HG02852 (cell line): Measurements from ENCODE around the gene WDR3.
"Not testable (repeated sequence)": the region's sequence is repeated elsewhere in the genome, so short reads cannot be mapped to it uniquely, and the experiment has no call there.

Source experiments
- ATAC-seq: cut with Tn5 transposase; IDR thresholded peaks from one replicate; pipeline ENCODE4 v1.9.1; 2021; ENCODE audit warnings: mild to moderate bottlenecking, moderate library complexity; ENCODE audit not compliant: unreplicated experiment

Gene WDR3

GRCh38 chr1:117929343-117930172 is at the start of gene WDR3, which contains the start of gene GDAP2:
Gene WDR3 (plus strand): TSS chr1:117929739. CDS start chr1:117933320, 3,581 bp downstream.
Gene GDAP2 (minus strand): TSS chr1:117929621. CDS start chr1:117920357, 9,264 bp downstream.
- peak; percentile 95 for ATAC-seq

DNA sequence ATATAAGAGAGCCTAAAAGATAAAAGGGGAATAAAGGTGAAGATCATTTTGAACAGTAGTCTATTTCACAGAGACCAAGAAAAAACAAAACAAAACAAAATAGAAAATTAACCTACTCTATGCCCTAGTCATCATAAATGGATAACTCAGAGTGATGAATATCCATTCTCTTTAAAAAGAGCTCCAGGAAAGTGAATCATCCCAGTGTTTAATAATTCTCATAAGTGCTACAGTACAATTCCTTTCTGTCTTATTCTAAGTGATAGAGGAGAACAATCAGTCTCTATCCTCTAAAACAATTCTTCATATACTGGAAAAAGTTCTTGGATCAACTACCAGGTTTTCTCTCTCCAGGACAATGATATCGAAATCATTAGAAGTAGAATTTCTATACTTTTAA is 45.9 kb upstream of the WDR3 start:
- ATAC-seq, result no peak

DNA sequence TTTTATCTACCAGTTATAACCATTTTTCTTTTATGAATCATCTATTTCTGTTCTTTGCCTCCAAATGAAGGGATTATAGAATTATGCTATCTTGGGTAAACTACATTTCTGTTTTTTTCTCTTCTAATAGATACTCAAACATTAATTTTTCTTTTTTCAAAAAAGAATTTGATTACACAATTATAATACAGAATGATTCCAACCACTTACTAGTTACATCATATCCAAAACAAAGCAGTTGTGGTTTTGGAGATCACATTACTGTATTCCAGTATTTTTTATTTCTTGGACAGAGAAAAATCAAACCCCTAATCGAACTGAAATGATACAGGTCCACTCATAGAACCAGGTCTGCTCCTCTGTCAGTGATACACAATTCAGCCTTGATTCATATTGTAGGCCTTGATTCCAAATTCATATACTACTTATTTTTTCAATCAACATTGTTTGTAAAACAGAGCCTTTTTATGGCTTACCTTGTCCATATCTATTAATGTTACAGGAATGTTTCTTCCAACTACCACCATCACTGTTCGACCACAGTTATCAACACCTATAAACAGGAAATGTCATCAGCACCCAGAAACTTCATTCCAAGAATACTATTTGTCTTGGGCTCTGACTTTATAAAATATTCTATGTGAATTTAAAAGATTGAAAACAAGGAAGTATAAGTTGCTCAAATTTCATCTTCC is 43.3 kb upstream of the WDR3 start:
- no peak for ATAC-seq

DNA sequence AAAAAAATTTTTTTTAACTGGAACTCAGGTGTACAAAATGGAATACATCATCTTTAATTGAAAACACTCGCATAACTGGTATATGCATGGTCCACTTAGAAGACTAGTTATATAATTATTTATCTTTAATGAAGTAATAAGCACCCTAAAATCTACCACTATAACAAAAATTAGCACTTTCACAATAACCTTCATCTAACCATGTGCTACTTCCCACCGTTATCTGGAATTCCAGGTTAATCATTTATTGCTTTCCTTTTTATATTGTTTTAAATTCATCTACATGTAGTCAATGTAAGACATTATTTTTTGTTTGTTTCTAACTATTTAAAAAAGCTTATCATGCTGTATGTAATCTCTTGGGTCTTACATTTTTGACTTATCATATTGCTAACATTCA is 39.1 kb upstream of the WDR3 start:
- no peak for ATAC-seq

GRCh38 chr1:117892512-117892911 is 37.0 kb upstream of the WDR3 start:
- ATAC-seq, result no peak

DNA sequence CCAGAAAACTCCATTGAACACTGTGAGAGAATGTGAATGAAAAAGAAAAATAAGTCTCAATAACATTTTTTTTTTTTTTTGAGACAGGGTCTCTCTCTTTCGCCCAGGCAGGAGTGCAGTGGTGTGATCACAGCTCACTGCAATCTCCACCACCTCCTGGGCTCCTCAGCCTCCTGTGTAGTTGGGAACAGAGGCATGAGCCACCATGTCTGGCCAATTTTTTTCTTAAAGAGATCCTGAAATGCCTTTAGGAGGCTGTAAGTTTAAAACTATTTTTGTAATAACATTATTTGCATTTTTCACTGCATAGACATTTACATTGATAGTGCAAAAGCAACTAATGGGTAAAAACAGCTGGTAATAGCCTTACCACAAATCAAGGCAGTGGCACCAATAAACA is 35.5 kb upstream of the WDR3 start:
- ATAC-seq, result no peak

- ATAC-seq, result peak; percentile 96
These were observed 33.9 kb upstream of the WDR3 start for GRCh38 chr1:117895482-117896114.

DNA sequence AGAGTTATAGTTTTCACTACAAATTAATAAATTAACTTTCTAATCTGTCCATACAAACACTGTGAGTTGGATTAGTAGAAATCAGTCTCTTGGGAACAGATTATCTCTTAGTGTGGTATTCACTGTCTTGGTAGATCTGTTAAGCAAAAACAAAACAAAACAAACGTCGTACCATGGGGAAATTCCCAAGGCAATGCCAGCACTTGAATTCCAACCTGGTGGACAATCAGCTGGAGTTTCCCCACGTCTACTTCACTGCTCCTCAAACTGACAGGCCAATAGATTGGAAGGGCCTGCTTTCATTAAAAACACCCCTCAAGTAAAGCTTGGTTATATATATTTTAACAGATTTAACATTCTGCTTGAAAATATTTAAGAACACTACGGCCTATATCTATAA is 32.0 kb upstream of the WDR3 start:
- no peak for ATAC-seq

DNA sequence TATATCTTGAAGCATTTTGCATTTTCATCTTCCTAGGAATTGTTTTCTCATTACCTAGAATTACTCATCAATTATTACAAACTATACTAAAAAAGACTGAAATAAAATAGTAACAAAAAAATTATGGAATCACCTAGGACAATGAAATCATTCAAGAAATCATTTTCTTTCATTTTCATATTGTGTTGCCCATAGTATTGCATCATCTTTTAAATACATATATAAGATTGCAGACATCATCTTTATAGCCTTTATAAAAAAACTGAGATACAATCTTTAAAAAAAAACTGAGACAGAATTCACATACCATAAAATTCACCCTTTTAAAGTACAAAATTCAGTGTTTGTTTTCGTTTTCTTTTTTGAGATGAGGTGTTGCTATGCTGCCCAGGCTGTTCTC is 29.7 kb upstream of the WDR3 start:
- no peak for ATAC-seq

GRCh38 chr1:117902944-117903343 is 26.6 kb upstream of the WDR3 start:
- no peak for ATAC-seq

DNA sequence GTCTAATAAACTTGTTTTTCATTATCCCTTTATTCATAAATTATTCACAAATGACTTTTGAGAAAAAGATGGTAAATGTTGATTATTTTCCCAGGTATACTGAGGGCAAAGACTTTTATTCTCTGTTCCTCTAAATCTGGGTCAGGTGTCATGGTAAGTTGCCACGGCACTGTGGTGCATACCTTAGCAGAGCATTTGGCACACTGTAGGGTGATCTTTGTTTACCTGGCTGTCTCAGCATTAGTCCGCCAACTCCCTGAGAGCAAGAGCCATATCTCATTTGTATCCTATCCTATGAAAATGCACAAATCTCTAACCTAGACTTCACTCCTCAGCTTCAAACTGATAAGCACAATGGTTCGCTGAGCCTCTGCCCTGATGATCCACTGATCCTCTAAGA is 25.1 kb upstream of the WDR3 start:
- ATAC-seq, result no peak

DNA sequence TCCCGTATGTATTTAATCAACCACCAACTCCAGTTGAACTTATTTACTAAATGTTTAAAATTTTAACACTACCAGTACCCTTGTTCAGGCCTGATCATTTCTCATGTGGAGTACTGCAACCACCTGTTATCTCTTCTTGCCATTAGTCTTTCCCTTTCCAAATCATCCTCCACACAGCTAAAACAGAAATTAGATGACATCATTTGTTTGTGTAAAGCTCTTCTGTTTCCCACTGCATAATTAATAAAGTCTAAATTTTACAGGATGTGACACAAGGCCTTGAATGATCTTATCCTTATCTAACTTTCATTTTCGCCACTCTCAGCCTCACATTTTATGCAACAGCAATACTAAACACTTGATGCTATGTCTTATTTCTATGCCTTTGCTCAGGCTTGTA is 24.5 kb upstream of the WDR3 start:
- ATAC-seq, result no peak

DNA sequence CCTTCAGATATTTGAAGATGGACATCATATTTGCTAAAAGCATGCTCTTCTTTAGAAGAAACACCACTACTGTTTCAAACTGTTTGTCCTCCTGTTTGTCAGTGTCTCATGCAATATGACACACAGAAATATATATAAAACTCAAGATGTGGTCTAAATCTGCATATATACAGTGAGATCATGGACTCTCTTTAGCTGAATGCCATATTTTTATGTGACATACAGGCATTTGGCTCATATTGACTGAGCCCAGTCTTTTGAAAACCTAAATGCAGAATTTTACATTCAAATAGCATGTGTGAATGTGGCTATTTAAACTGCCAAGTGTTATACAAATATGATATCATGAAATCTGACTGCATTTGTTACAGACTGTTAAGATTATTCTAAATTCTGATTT is 18.5 kb upstream of the WDR3 start:
- no peak for ATAC-seq

GRCh38 chr1:117919376-117919775 is 10.2 kb upstream of the WDR3 start:
- ATAC-seq, result no peak

DNA sequence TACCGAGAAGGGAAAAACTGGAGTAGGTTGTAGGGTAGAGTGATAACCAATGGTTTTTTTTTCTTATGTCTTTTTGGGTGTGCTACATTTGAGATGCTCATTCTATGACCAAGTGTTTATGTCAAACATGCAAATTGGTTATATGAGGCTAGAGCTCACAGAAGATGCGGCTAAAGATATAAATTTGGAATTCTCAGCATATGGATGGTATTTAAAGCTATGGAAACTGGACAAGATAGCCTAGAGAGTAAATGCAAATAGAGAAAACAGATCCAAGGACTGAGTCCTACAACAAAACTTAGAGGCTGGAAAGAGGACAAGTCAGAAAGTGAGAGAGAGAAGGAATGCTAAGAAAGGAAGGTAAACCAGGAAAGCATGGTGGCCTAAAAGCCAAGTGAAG is 7.5 kb upstream of the WDR3 start:
- ATAC-seq, result no peak

GRCh38 chr1:117922717-117923116 is 6.8 kb upstream of the WDR3 start:
- not testable (repeated sequence) for ATAC-seq

DNA sequence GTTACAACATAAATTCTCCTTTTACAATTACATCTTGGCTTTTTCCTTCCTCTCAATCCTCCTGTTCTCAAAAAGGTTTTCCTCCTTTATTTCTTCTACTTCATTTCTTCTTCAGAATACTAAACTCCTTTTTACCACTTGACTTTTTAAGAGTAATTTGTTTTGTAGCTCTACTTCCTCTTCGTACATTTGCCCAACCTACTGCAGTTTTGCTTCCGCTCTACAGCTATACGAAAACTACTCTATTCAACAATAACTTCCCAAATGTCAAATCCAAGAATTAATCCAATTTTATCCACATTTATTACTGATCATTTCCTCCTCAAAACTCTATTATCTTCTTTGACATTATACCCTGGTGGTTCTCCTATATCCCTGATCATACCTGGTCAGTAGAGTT is 3.6 kb upstream of the WDR3 start:
- no peak for ATAC-seq

DNA sequence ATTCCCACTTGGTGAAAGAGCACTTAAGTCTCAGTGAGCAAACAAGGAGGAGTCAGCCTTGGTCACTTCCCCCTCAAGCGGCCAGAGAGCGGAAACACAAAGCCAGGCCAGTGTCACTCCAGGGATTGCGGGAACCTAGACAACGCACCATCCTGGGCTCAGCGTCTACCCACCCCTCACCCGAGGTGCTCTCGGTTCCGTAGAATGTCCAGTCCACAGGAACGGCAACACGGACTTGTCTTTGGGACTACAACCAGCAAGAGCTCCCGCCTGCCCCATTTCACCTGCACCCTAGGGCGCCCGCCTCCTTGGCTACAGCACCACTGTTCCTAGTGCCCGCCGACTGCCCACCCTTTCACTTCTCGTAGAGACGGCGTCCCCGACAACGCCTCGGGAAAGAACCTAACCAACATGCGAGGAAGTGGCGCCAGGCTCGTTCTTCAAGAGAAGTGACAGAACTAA is 627 bp upstream of the WDR3 start:
- peak; percentile 32 for ATAC-seq

- no peak for ATAC-seq
These were observed 571 bp downstream of the WDR3 start for GRCh38 chr1:117930173-117930447.

- ATAC-seq, result no peak
These were observed 945 bp downstream of the WDR3 start for GRCh38 chr1:117930484-117930883.

- no peak for ATAC-seq
These were observed 3.0 kb downstream of the WDR3 start for GRCh38 chr1:117932576-117932975.

- ATAC-seq, result no peak
These were observed 4.2 kb downstream of the WDR3 start for GRCh38 chr1:117933769-117934168.
